Tibial nerve (tissue), 4 donors: ENCODE measurements around the gene GSN.

Experiments used
- EP300 ChIP-seq, 2 donors: sonication (generic); formaldehyde crosslinking; IDR thresholded peaks; one replicate each; pipeline ENCODE4 v1.6.1; 2017; ENCODE audit warnings: antibody characterized with exemption in 2 of 2, mild to moderate bottlenecking in 1 of 2
- POLR2A ChIP-seq, 2 donors: fragments of 450-650 bp; IDR thresholded peaks; one replicate each; pipeline ENCODE4 v1.6.1; 2017; ENCODE audit warnings: antibody characterized with exemption in 2 of 2, mild to moderate bottlenecking in 2 of 2, moderate library complexity in 2 of 2
- TF ChIP-seq, protein P1 (sequence below), 5 experiments: fragments of 200-600 bp in 3 of 5; fragments of 450-650 bp in 2 of 5; sonication (generic) in 3 of 5; IDR thresholded peaks; one replicate each; pipeline ENCODE4 v1.5.1; 2016 to 2019; ENCODE audit warnings: antibody characterized with exemption in 5 of 5, mild to moderate bottlenecking in 3 of 5, moderate library complexity in 2 of 5

DNA sequence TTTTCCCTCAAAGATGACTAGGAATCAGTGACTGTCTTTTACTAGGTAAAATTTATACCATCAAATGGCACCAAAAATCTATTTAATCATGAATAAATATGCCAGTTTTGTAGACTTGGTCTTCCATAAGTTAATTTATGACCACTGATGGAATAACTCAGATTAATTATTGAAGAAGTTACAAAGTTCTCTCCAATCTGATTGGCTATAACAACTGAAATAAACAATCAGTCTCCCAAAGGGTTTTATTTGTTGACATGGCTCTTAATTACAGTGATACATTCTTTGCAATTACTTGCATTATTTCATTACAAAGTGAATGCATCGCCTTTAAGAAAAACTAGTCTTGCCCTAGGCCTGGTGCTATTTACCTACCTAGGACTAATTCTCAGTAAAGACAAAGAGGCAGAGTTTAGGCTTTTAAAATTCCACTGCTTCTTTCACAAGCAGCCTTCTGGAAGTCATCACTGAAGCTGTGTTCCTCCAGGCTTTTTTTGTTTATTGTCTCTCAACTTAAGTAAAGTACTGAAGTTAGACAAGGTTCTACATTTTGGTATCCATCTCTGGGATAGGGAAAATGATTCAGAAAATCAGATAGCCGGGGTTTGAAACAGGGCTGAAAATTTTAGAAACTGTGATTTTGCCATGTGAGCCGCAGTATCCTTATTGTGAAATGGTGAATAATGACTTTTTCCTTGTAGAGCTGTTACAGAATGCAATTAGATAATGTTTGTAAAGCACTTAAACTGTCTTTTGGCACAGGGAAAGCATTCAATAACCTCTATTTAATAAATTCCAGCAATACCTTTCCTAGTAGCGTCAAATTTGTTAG lies 99.6 kb downstream of the GSN start:
- TF ChIP-seq, protein P1, sequence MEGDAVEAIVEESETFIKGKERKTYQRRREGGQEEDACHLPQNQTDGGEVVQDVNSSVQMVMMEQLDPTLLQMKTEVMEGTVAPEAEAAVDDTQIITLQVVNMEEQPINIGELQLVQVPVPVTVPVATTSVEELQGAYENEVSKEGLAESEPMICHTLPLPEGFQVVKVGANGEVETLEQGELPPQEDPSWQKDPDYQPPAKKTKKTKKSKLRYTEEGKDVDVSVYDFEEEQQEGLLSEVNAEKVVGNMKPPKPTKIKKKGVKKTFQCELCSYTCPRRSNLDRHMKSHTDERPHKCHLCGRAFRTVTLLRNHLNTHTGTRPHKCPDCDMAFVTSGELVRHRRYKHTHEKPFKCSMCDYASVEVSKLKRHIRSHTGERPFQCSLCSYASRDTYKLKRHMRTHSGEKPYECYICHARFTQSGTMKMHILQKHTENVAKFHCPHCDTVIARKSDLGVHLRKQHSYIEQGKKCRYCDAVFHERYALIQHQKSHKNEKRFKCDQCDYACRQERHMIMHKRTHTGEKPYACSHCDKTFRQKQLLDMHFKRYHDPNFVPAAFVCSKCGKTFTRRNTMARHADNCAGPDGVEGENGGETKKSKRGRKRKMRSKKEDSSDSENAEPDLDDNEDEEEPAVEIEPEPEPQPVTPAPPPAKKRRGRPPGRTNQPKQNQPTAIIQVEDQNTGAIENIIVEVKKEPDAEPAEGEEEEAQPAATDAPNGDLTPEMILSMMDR (IDR thresholded peaks at IDR 0.05): no peak
- no peak for TF ChIP-seq POLR2A (IDR thresholded peaks at IDR 0.05)
- TF ChIP-seq EP300 (IDR thresholded peaks at IDR 0.05): no peak
